Measurements from ENCODE around the gene HMGCL.
"Not testable (repeated sequence)": the region's sequence is repeated elsewhere in the genome, so short reads cannot be mapped to it uniquely, and the experiment has no call there.

HMGCL gene

GRCh38 chr1:23796466-23797271 lies 28.6 kb downstream of the HMGCL start:
- no peak for TF ChIP-seq EZH2 (optimal IDR thresholded peaks at IDR 0.05; ENCODE audit: low read depth, low read length)
- no peak for TF ChIP-seq EZH2phosphoT487 (IDR thresholded peaks at IDR 0.05; ENCODE audit: low read length)
- no peak for TF ChIP-seq CTCF (IDR thresholded peaks at IDR 0.05; ENCODE audit: low read length)
- Histone ChIP-seq H3K9ac (ENCODE audit: low read length) (no peak overlapping the region), H3F3A (ENCODE audit: insufficient read depth, low read length) (no peaks in the 10 kb centered on the region; the same call in 1 of the 2 replicates), H3K4me2 (ENCODE audit: low read depth, low read length) (no peak overlapping the region), H3K9me2 (replicated peaks; ENCODE audit: insufficient read depth, low read length) (no peaks in the 10 kb centered on the region), H3K79me2 (ENCODE audit: low read length) (peaks cover 19% of the 10 kb centered on the region), H3K4me3 (ENCODE audit: low read length) (no peak overlapping the region), H2AFZ (ENCODE audit: low read length) (no peak overlapping the region), H4K20me1 (ENCODE audit: insufficient read depth, low read length) (no peaks in the 10 kb centered on the region), H3K27me3 (replicated peaks; ENCODE audit: insufficient read depth, low read length) (no peaks in the 10 kb centered on the region), H3K36me3 (replicated peaks; ENCODE audit: insufficient read depth, low read length) (no peaks in the 10 kb centered on the region), H3K27ac (ENCODE audit: low read length) (no peak overlapping the region), H3K4me1 (ENCODE audit: low read length) (peaks cover 12% of the 10 kb centered on the region; the same call in 1 of the 2 replicates), H3K9me3 (replicated peaks; ENCODE audit: insufficient read depth, low read length) (no peaks in the 10 kb centered on the region)
- DNase-seq, result no peak

GRCh38 chr1:23795676-23796465 lies 29.4 kb downstream of the HMGCL start:
- Histone ChIP-seq H3K9ac (ENCODE audit: low read length) (no peak overlapping the region), H3K36me3 (replicated peaks; ENCODE audit: insufficient read depth, low read length) (no peaks in the 10 kb centered on the region), H3K27ac (ENCODE audit: low read length) (no peak overlapping the region), H4K20me1 (ENCODE audit: insufficient read depth, low read length) (no peaks in the 10 kb centered on the region), H3K27me3 (replicated peaks; ENCODE audit: insufficient read depth, low read length) (no peaks in the 10 kb centered on the region), H3K9me3 (replicated peaks; ENCODE audit: insufficient read depth, low read length) (no peaks in the 10 kb centered on the region), H3K79me2 (ENCODE audit: low read length) (peaks cover 27% of the 10 kb centered on the region), H2AFZ (ENCODE audit: low read length) (no peak overlapping the region), H3F3A (ENCODE audit: insufficient read depth, low read length) (no peaks in the 10 kb centered on the region), H3K4me3 (ENCODE audit: low read length) (no peak overlapping the region), H3K4me1 (ENCODE audit: low read length) (peaks cover 6% of the 10 kb centered on the region; the same call in 1 of the 2 replicates), H3K4me2 (ENCODE audit: low read depth, low read length) (no peak overlapping the region), H3K9me2 (replicated peaks; ENCODE audit: insufficient read depth, low read length) (no peaks in the 10 kb centered on the region)
- DNase-seq, result no peak
- TF ChIP-seq EZH2 (optimal IDR thresholded peaks at IDR 0.05; ENCODE audit: low read depth, low read length), result no peak
- TF ChIP-seq EZH2phosphoT487 (IDR thresholded peaks at IDR 0.05; ENCODE audit: low read length), result no peak
- no peak for TF ChIP-seq CTCF (IDR thresholded peaks at IDR 0.05; ENCODE audit: low read length)

GRCh38 chr1:23794732-23795182 lies 30.5 kb downstream of the HMGCL start:
- H3K4me3 ChIP-seq (ENCODE audit: low read length); H3K9me2 ChIP-seq (replicated peaks; ENCODE audit: insufficient read depth, low read length); H3K4me2 ChIP-seq (ENCODE audit: low read depth, low read length); H3K9me3 ChIP-seq (replicated peaks; ENCODE audit: insufficient read depth, low read length); H3F3A ChIP-seq (ENCODE audit: insufficient read depth, low read length); H2AFZ ChIP-seq (ENCODE audit: low read length); H3K36me3 ChIP-seq (replicated peaks; ENCODE audit: insufficient read depth, low read length); H4K20me1 ChIP-seq (ENCODE audit: insufficient read depth, low read length); H3K27ac ChIP-seq (ENCODE audit: low read length); H3K9ac ChIP-seq (ENCODE audit: low read length); DNase-seq; H3K27me3 ChIP-seq (replicated peaks; ENCODE audit: insufficient read depth, low read length): not testable (repeated sequence)
- Histone ChIP-seq H3K4me1 (ENCODE audit: low read length) (peaks cover 14% of the 10 kb centered on the region), H3K79me2 (ENCODE audit: low read length) (peaks cover 33% of the 10 kb centered on the region)

Data from MM.1S (cell line).